HCT116 (cell line): ENCODE data around the gene HNRNPUL2. TPM values are rescaled to one million over a fixed set of nuclear protein-coding genes. Genes with fewer than 3 reads are reported as not detected.

Experiments
- ATAC-seq: fragments of 200-7000 bp; cut with Tn5 transposase; 2 replicates; pipeline ENCODE4 v1.9.1; 2020; ENCODE audit warnings: mild to moderate bottlenecking, moderate library complexity
- BruUV-seq: library from RNA; stranded (reverse); fragments of 400-500 nt; replicated peaks from 2 replicates; lab custom pipeline; 2021; lab: Mats Ljungman, UMichigan
- CTCF ChIA-PET: fragments of 300-600 bp; sonication (Branson Sonifier 250); formaldehyde crosslinking; loops from one replicate; lab custom pipeline; 2021; ENCODE audit warnings: antibody characterized with exemption; lab: Charles Lee
- POLR2A ChIA-PET: fragments of 300-600, 350-600 bp; sonication (Branson Sonifier 250); formaldehyde crosslinking; loops from one replicate; lab custom pipeline; 2021; ENCODE audit warnings: antibody characterized with exemption; lab: Charles Lee
- RAD21 ChIA-PET, 2 experiments: fragments of 300-600 bp; sonication (Branson Sonifier 250); formaldehyde crosslinking; loops; one replicate each; lab custom pipeline; 2023; ENCODE audit warnings: low total read pairs in 2 of 2; ENCODE audit not compliant: uncharacterized antibody in 2 of 2, unreplicated experiment in 2 of 2, low non-redundant PET in 1 of 2; lab: Charles Lee
- DNase-seq: peaks from one replicate; pipeline ENCODE4 v3.0.0-alpha.2; 2010; ENCODE audit warnings: low read depth, low spot score
- H2AFZ ChIP-seq: fragments of 200-600 bp; shearing (Covaris generic), sonication (generic); 2 replicates; pipeline ENCODE4 v1.6.1; 2017; ENCODE audit warnings: low read depth, mixed run types, mixed read lengths, antibody characterized with exemption, low read length; ENCODE audit not compliant: poor library complexity, severe bottlenecking
- H3K27ac ChIP-seq: 2 replicates; pipeline ENCODE4 v1.5.1; 2012; ENCODE audit warnings: low read depth, low read length
- H3K27me3 ChIP-seq: fragments of 200-600 bp; sonication (generic); 2 replicates; pipeline ENCODE4 v1.6.1; 2016; ENCODE audit warnings: mixed run types, low read length, mixed read lengths; ENCODE audit not compliant: insufficient read depth
- H3K36me3 ChIP-seq, 2 experiments: fragments of 200-500 bp in 1 of 2; fragments of 200-600 bp in 1 of 2; sonication (Bioruptor generic) in 1 of 2; sonication (generic) in 1 of 2; 2 replicates each; pipeline versions ENCODE4 v1.5.1 to v1.6.1; 2014 to 2016; ENCODE audit warnings: low read length in 2 of 2, inconsistent platforms in 1 of 2, mixed read lengths in 1 of 2, mixed run types in 1 of 2; ENCODE audit not compliant: insufficient read depth in 2 of 2, control insufficient read depth in 1 of 2
- H3K4me1 ChIP-seq, 2 experiments: fragments of 200-600 bp in 1 of 2; sonication (generic) in 1 of 2; 2 replicates each; pipeline versions ENCODE4 v1.5.1 to v1.6.1; 2012 to 2017; ENCODE audit warnings: low read length in 2 of 2, inconsistent platforms in 1 of 2, mild to moderate bottlenecking in 1 of 2, mixed read lengths in 1 of 2, mixed run types in 1 of 2, moderate library complexity in 1 of 2; ENCODE audit not compliant: insufficient read depth in 2 of 2, control insufficient read depth in 1 of 2
- H3K4me2 ChIP-seq: fragments of 200-600 bp; sonication (generic); 2 replicates; pipeline ENCODE4 v1.6.1; 2017; ENCODE audit warnings: mixed run types, low read length, mixed read lengths
- H3K4me3 ChIP-seq, 2 experiments: fragments of 200-600 bp in 1 of 2; sonication (generic) in 1 of 2; replicated peaks in 1 of 2; 2 replicates each; pipeline ENCODE4 v1.5.1; 2011 to 2016; ENCODE audit warnings: low read length in 2 of 2, control low read depth in 1 of 2, low read depth in 1 of 2, mild to moderate bottlenecking in 1 of 2, mixed read lengths in 1 of 2, mixed run types in 1 of 2
- H3K79me2 ChIP-seq: fragments of 200-600 bp; sonication (generic); 2 replicates; pipeline ENCODE4 v1.6.1; 2017; ENCODE audit warnings: mild to moderate bottlenecking, mixed run types, low read length, moderate library complexity, mixed read lengths; ENCODE audit not compliant: insufficient read depth
- H3K9ac ChIP-seq: fragments of 200-600 bp; sonication (generic); 2 replicates; pipeline ENCODE4 v1.6.1; 2016; ENCODE audit warnings: low read length, mixed read lengths
- H3K9me2 ChIP-seq: fragments of 200-600 bp; sonication (generic), shearing (Covaris generic); 2 replicates; pipeline ENCODE4 v1.6.1; 2017; ENCODE audit warnings: mixed run types, mild to moderate bottlenecking, moderate library complexity; ENCODE audit not compliant: insufficient read depth
- H3K9me3 ChIP-seq, 2 experiments: fragments of 200-500 bp in 1 of 2; fragments of 200-600 bp in 1 of 2; sonication (Bioruptor generic) in 1 of 2; sonication (generic) in 1 of 2; 2 replicates each; pipeline ENCODE4 v1.6.1; 2014 to 2017; ENCODE audit warnings: low read length in 2 of 2, mixed read lengths in 2 of 2, inconsistent platforms in 1 of 2, low read depth in 1 of 2, mild to moderate bottlenecking in 1 of 2, mixed run types in 1 of 2, moderate library complexity in 1 of 2; ENCODE audit not compliant: control insufficient read depth in 1 of 2, insufficient read depth in 1 of 2
- H4K20me1 ChIP-seq: fragments of 200-600 bp; sonication (generic), shearing (Covaris generic); 2 replicates; pipeline ENCODE4 v1.6.1; 2017; ENCODE audit warnings: mixed run types, mild to moderate bottlenecking, moderate library complexity; ENCODE audit not compliant: insufficient read depth
- ATF3 ChIP-seq: IDR thresholded peaks from 2 replicates; pipeline ENCODE4 v1.6.1; 2012
- CEBPB ChIP-seq: IDR thresholded peaks from 2 replicates; pipeline ENCODE4 v1.6.1; 2012; ENCODE audit warnings: low read depth
- EZH2phosphoT487 ChIP-seq: fragments of 200-600 bp; IDR thresholded peaks from 2 replicates; pipeline ENCODE4 v1.6.1; 2018; ENCODE audit warnings: antibody characterized with exemption, borderline replicate concordance
- FOSL1 ChIP-seq: IDR thresholded peaks from 2 replicates; pipeline ENCODE4 v1.6.1; 2012; ENCODE audit warnings: low read depth
- MAX ChIP-seq: IDR thresholded peaks from 2 replicates; pipeline ENCODE4 v1.6.1; 2012
- POLR2A ChIP-seq: IDR thresholded peaks from 2 replicates; pipeline ENCODE4 v1.7.0; 2011; ENCODE audit warnings: borderline replicate concordance; ENCODE audit not compliant: insufficient read depth, insufficient read length; ENCODE audit errors: extremely low read depth
- POLR2AphosphoS5 ChIP-seq: IDR thresholded peaks from 2 replicates; pipeline ENCODE4 v1.6.1; 2011; ENCODE audit warnings: mild to moderate bottlenecking, low read depth, low read length, moderate library complexity
- RAD21 ChIP-seq: IDR thresholded peaks from 2 replicates; pipeline ENCODE4 v1.6.1; 2012; ENCODE audit warnings: low read depth, mild to moderate bottlenecking
- SIN3A ChIP-seq: IDR thresholded peaks from 2 replicates; pipeline ENCODE4 v1.6.1; 2012; ENCODE audit warnings: low read depth
- SP1 ChIP-seq: IDR thresholded peaks from 2 replicates; pipeline ENCODE4 v1.6.1; 2012; ENCODE audit warnings: low read depth
- TCF7L2 ChIP-seq: IDR thresholded peaks from 2 replicates; pipeline ENCODE4 v1.7.0; 2011; ENCODE audit warnings: borderline replicate concordance, inconsistent platforms; ENCODE audit not compliant: insufficient read depth, insufficient read length; ENCODE audit errors: extremely low read depth
- YY1 ChIP-seq: IDR thresholded peaks from 2 replicates; pipeline ENCODE4 v1.6.1; 2011; ENCODE audit warnings: low read length, low read depth, moderate library complexity, mild to moderate bottlenecking; ENCODE audit not compliant: insufficient replicate concordance; ENCODE audit errors: extremely low read depth
- ZFX ChIP-seq: fragments of 450-650 bp; IDR thresholded peaks from 2 replicates; pipeline ENCODE4 v1.6.1; 2017
- ZNF274 ChIP-seq: fragments of 200-500 bp; sonication (Bioruptor generic); IDR thresholded peaks from 2 replicates; pipeline ENCODE4 v1.6.1; 2014; ENCODE audit warnings: mild to moderate bottlenecking, low read depth, low read length, inconsistent platforms
- intact Hi-C: fragments of 100-400 bp; cut with micrococcal nuclease; formaldehyde crosslinking; loops from 2 replicates; pipeline ENCODE4 v1.10.0; 2022
- total RNA-seq: library from RNA; stranded (reverse); gene quantifications from one replicate; pipeline ENCODE4 v1.2.1, GENCODE V29; 2021; ENCODE audit not compliant: unreplicated experiment
- TF ChIP-seq, protein P1 (sequence below): IDR thresholded peaks from 2 replicates; pipeline ENCODE4 v1.6.1; 2011; ENCODE audit warnings: mild to moderate bottlenecking, low read length, moderate library complexity; ENCODE audit not compliant: insufficient replicate concordance; ENCODE audit errors: extremely low read depth
- TF ChIP-seq, protein P2 (sequence below), 3 experiments: fragments of 200-600 bp in 1 of 3; sonication (generic) in 1 of 3; IDR thresholded peaks in 2 of 3; conservative IDR thresholded peaks in 1 of 3; 2 replicates each; pipeline ENCODE4 v1.5.1; 2012 to 2017; ENCODE audit warnings: low read depth in 2 of 3, low read length in 2 of 3, antibody characterized with exemption in 1 of 3, borderline replicate concordance in 1 of 3, control low read depth in 1 of 3, mild to moderate bottlenecking in 1 of 3, mixed read lengths in 1 of 3, mixed run types in 1 of 3, moderate library complexity in 1 of 3; ENCODE audit not compliant: insufficient read depth in 1 of 3

HNRNPUL2 gene
- total RNA-seq, 1 experiment from 2014 or later, result 45.8 TPM

DNA sequence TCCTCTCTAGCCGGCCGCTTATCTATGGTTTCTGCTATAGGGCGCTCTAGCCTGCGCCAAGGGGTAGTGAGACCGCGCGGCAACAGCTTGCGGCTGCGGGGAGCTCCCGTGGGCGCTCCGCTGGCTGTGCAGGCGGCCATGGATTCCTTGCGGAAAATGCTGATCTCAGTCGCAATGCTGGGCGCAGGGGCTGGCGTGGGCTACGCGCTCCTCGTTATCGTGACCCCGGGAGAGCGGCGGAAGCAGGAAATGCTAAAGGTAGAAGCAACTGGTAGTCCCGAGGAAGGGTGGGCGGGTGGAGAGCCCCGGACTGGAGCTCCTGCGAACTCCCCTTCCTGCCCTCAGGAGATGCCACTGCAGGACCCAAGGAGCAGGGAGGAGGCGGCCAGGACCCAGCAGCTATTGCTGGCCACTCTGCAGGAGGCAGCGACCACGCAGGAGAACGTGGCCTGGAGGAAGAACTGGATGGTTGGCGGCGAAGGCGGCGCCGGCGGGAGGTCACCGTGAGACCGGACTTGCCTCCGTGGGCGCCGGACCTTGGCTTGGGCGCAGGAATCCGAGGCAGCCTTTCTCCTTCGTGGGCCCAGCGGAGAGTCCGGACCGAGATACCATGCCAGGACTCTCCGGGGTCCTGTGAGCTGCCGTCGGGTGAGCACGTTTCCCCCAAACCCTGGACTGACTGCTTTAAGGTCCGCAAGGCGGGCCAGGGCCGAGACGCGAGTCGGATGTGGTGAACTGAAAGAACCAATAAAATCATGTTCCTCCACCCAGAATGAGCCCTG is 55.5 kb downstream of the HNRNPUL2 start, which contains the start of the genes LBHD1 and UQCC3:
LBHD1 (minus strand) TSS at position 660 of the 782 bp plus-strand sequence. CDS start 2,236 bp downstream, outside the sequence.
UQCC3 (plus strand) TSS at position 66 of the 782 bp plus-strand sequence; CDS start at position 139, 73 bp downstream.
- peaks cover 76% of the 10 kb centered on the region for H3K79me2 ChIP-seq
- DNase-seq (peak; percentile 79), ATAC-seq (peak; percentile 62)
- peak within 1 kb of the TSS; percentile 100 for H3K9ac ChIP-seq
- ChIA-PET CTCF (interaction anchor here (1.4 to 2.9 kb wide), 2 partner anchors 9 to 70 kb away, joined by 3 to 16 read pairs; partner anchors contain the start of gene MTA2), POLR2A (interaction anchor here (0.8 to 4.3 kb wide), 20 partner anchors 9 to 277 kb away, joined by 3 to 22 read pairs (median 4); partner anchors contain the start of genes AHNAK, EEF1G, HNRNPUL2 and INTS5), RAD21 (no interaction called here)
- H3K4me3 ChIP-seq, result peak within 1 kb of the TSS; percentile 96 to 97
- no peaks in the 10 kb centered on the region for H3K9me3 ChIP-seq
- H3K36me3 ChIP-seq, result peaks cover 6 to 7% of the 10 kb centered on the region in 2 experiments; a peak in 2 of 4 replicates
- TF ChIP-seq MAX (no peak), RAD21 (no peak), ZNF274 (no peak), POLR2AphosphoS5 (peak; percentile 92), SIN3A (no peak), ATF3 (no peak), CEBPB (no peak), TCF7L2 (peak; percentile 51), FOSL1 (no peak), EZH2phosphoT487 (no peak), YY1 (peak; percentile 84), POLR2A (peak; percentile 63), SP1 (no peak), ZFX (peak; percentile 49; the same call in 1 of the 2 replicates)
- TF ChIP-seq, protein P1, sequence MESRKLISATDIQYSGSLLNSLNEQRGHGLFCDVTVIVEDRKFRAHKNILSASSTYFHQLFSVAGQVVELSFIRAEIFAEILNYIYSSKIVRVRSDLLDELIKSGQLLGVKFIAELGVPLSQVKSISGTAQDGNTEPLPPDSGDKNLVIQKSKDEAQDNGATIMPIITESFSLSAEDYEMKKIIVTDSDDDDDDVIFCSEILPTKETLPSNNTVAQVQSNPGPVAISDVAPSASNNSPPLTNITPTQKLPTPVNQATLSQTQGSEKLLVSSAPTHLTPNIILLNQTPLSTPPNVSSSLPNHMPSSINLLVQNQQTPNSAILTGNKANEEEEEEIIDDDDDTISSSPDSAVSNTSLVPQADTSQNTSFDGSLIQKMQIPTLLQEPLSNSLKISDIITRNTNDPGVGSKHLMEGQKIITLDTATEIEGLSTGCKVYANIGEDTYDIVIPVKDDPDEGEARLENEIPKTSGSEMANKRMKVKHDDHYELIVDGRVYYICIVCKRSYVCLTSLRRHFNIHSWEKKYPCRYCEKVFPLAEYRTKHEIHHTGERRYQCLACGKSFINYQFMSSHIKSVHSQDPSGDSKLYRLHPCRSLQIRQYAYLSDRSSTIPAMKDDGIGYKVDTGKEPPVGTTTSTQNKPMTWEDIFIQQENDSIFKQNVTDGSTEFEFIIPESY, result peak; percentile 23
- TF ChIP-seq, protein P2, sequence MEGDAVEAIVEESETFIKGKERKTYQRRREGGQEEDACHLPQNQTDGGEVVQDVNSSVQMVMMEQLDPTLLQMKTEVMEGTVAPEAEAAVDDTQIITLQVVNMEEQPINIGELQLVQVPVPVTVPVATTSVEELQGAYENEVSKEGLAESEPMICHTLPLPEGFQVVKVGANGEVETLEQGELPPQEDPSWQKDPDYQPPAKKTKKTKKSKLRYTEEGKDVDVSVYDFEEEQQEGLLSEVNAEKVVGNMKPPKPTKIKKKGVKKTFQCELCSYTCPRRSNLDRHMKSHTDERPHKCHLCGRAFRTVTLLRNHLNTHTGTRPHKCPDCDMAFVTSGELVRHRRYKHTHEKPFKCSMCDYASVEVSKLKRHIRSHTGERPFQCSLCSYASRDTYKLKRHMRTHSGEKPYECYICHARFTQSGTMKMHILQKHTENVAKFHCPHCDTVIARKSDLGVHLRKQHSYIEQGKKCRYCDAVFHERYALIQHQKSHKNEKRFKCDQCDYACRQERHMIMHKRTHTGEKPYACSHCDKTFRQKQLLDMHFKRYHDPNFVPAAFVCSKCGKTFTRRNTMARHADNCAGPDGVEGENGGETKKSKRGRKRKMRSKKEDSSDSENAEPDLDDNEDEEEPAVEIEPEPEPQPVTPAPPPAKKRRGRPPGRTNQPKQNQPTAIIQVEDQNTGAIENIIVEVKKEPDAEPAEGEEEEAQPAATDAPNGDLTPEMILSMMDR (IDR thresholded peaks at IDR 0.05 in 2 of 3, conservative IDR thresholded peaks at IDR 0.05 in 1 of 3; ENCODE audit: borderline replicate concordance in 1 of 3, insufficient read depth in 1 of 3, low read depth in 2 of 3, low read length in 2 of 3), result no peak
- peak within 1 kb of the TSS; percentile 98 for H3K27ac ChIP-seq
- BruUV-seq, result TSS peak; percentile 22
- H3K27me3 ChIP-seq, result no peaks in the 10 kb centered on the region
- H2AFZ ChIP-seq, result peak within 1 kb of the TSS; percentile 1
- H3K4me1 ChIP-seq, result peaks cover 35 to 59% of the 10 kb centered on the region in 2 experiments
- no peaks in the 10 kb centered on the region for H4K20me1 ChIP-seq
- intact Hi-C loops, result loop anchor here (5.0 to 10.0 kb wide), 3 partner anchors 79 to 116 kb away; partner anchors contain the start of genes POLR2G, TMEM179B and TUT1
- H3K4me2 ChIP-seq, result peak within 1 kb of the TSS; percentile 95
- no peaks in the 10 kb centered on the region for H3K9me2 ChIP-seq
